ENCODE results near the gene FGFR2.

DNA sequence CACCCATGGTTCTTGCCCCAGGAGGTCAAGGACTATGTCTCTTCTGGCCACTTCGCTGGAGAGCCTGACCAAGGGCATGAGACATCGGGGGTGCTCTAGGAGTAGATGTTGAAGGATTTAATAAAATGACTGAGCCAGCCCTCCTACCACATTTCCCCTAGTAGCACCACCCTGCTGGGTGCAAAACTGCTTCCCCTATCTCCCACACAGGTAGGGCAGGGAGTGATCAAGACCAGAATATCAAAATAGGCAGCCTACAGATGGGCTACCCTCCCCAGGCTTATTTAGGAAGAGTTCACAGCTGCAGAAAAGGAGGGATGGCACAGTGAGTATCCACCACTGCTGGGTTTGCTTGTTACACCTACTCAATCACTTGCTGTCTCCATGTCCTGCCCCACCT lies 103.9 kb downstream of the FGFR2 start:
- TF ChIP-seq, protein P1, sequence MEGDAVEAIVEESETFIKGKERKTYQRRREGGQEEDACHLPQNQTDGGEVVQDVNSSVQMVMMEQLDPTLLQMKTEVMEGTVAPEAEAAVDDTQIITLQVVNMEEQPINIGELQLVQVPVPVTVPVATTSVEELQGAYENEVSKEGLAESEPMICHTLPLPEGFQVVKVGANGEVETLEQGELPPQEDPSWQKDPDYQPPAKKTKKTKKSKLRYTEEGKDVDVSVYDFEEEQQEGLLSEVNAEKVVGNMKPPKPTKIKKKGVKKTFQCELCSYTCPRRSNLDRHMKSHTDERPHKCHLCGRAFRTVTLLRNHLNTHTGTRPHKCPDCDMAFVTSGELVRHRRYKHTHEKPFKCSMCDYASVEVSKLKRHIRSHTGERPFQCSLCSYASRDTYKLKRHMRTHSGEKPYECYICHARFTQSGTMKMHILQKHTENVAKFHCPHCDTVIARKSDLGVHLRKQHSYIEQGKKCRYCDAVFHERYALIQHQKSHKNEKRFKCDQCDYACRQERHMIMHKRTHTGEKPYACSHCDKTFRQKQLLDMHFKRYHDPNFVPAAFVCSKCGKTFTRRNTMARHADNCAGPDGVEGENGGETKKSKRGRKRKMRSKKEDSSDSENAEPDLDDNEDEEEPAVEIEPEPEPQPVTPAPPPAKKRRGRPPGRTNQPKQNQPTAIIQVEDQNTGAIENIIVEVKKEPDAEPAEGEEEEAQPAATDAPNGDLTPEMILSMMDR (conservative IDR thresholded peaks at IDR 0.05): no peak
- TF ChIP-seq ZFX (IDR thresholded peaks at IDR 0.05): no peak

Measured in C4-2B (cell line).